ENCODE results near the gene ERF. TPM values are rescaled to one million over a fixed set of nuclear protein-coding genes. Genes with fewer than 3 reads are reported as not detected.

ERF gene
- total and polyA plus RNA-seq, 2 experiments from 2014 or later, result 24.7 to 29.6 TPM

DNA sequence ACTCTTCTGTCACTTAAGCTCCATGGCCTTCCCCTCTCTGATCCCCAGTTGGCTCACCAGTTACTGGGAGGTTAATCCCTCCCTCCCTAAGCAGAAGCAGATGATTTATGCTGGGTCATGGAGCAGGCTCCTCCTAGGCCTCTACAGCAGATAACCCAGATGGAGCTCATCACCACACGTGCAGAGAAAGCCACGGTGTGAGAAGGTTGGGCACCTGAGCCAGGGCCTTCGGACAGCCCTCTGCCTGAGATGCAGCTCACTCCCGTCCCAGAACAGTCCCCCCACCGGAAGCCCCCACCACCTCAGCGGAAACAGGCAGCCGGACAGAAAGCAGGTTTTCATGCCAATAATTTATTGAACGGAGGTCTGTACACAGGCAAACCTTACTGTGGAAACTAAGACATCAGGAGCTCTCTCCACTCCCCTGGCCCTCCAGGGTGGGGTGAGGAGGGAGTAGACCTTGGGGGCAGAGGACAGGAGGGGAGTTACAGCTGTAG lies 25.0 kb downstream of the ERF start:
- Histone ChIP-seq H3K36me3 (ENCODE audit: low read depth) (peaks cover 34% of the 10 kb centered on the region), H3K4me2 (ENCODE audit: unreplicated experiment) (no peak overlapping the region), H3K9me2 (ENCODE audit: insufficient read depth) (no peaks in the 10 kb centered on the region), H3K27ac (peak overlapping the region; percentile 40), H3K4me3 (no peak overlapping the region), H3F3A (ENCODE audit: insufficient read depth) (peaks cover 28% of the 10 kb centered on the region), H2AFZ (no peak overlapping the region), H3K79me2 (ENCODE audit: insufficient read depth) (peaks cover 79% of the 10 kb centered on the region), H3K27me3 (replicated peaks; ENCODE audit: insufficient read depth) (no peaks in the 10 kb centered on the region), H3K9ac (0 out of 2 replicates have a peak overlapping the region, but pooled peaks have one; percentile 1), H4K20me1 (ENCODE audit: insufficient read depth) (no peaks in the 10 kb centered on the region), H3K4me1 (ENCODE audit: insufficient read depth) (no peaks in the 10 kb centered on the region), H3K9me3 (ENCODE audit: low read depth) (no peaks in the 10 kb centered on the region)
- WGBS, 2 experiments (ENCODE audit: low coverage in 1 of 2, low lambda C conversion rate in 2 of 2, missing lambda C conversion rate in 2 of 2), result 39 to 45% methylated on average over 8 of the region's 8 CpGs
- in situ Hi-C loops (cut with MboI), result no loop called here
- TF ChIP-seq EZH2phosphoT487 (IDR thresholded peaks at IDR 0.05; ENCODE audit: insufficient read depth, low read depth) (no peak), EZH2 (IDR thresholded peaks at IDR 0.05; ENCODE audit: insufficient read depth, poor library complexity, severe bottlenecking) (no peak)
- peak; percentile 57 for DNase-seq

DNA sequence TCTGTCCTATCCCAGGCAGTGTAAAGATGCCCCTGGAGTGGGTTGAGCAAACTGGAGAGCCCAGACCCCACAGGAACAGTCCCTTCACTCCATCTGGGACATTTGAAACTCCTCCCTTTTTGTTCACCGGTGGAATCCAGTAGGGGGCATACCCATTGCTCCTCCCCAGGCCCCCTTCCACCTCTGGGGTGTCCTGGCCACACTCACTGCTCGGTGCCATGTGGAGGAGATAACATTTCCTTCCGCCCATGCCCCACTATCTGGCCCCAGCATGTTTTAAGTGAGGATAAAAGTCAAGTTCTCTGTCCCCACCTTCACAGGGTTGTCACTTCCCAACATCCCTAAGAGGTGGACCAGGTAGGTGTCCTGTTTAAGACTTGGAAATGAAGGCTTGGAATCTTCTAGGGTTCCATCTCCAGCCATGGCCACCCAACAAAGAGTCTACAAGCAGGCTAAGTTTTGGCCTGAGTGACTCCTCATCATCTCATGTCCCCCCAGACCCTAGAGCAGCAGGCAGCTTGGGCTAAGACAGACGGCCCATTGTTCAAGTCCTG lies 25.6 kb downstream of the ERF start:
- Histone ChIP-seq H3K9me3 (ENCODE audit: low read depth) (no peaks in the 10 kb centered on the region), H2AFZ (no peak overlapping the region), H3K36me3 (ENCODE audit: low read depth) (peaks cover 36% of the 10 kb centered on the region), H3K4me2 (ENCODE audit: unreplicated experiment) (no peak overlapping the region), H3K27me3 (replicated peaks; ENCODE audit: insufficient read depth) (no peaks in the 10 kb centered on the region), H3K9ac (0 out of 2 replicates have a peak overlapping the region, but pooled peaks have one; percentile 1), H3F3A (ENCODE audit: insufficient read depth) (peaks cover 28% of the 10 kb centered on the region), H3K4me3 (no peak overlapping the region), H3K27ac (peak overlapping the region; percentile 40), H3K4me1 (ENCODE audit: insufficient read depth) (no peaks in the 10 kb centered on the region), H3K79me2 (ENCODE audit: insufficient read depth) (peaks cover 79% of the 10 kb centered on the region), H4K20me1 (ENCODE audit: insufficient read depth) (no peaks in the 10 kb centered on the region), H3K9me2 (ENCODE audit: insufficient read depth) (no peaks in the 10 kb centered on the region)
- TF ChIP-seq EZH2phosphoT487 (IDR thresholded peaks at IDR 0.05; ENCODE audit: insufficient read depth, low read depth), result no peak
- no peak for TF ChIP-seq EZH2 (IDR thresholded peaks at IDR 0.05; ENCODE audit: insufficient read depth, poor library complexity, severe bottlenecking)
- in situ Hi-C loops (cut with MboI), result no loop called here
- no peak for DNase-seq
- 43 to 45% methylated on average over 4 of the region's 4 CpGs for WGBS, 2 experiments (ENCODE audit: low coverage in 1 of 2, low lambda C conversion rate in 2 of 2, missing lambda C conversion rate in 2 of 2)

DNA sequence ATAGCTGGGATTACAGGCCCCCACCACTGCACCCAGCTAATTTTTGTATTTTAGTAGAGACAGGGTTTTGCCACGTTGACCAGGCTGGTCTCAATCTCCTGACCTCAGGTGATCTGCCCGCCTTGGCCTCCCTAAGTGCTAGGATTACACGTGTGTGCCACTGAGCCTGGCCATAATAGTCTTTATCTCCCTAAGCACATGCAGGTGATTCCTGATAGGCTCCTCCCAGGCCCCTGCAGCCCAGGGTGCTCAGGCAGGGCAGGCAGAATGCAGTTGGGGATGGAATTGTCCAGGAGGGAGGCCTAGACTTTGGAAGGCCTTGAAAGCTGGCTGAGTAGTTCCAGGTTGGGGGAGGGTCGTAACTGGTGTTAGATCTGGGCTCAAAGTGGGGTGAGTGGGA lies 26.3 kb downstream of the ERF start:
- H3K79me2 ChIP-seq (ENCODE audit: insufficient read depth), result peaks cover 77% of the 10 kb centered on the region
- in situ Hi-C loops (cut with MboI), result no loop called here
- H3K36me3 ChIP-seq (ENCODE audit: low read depth), result peaks cover 30% of the 10 kb centered on the region
- no peak overlapping the region for H2AFZ ChIP-seq
- no peak overlapping the region for H3K4me2 ChIP-seq (ENCODE audit: unreplicated experiment)
- no peaks in the 10 kb centered on the region for H4K20me1 ChIP-seq (ENCODE audit: insufficient read depth)
- TF ChIP-seq EZH2 (IDR thresholded peaks at IDR 0.05; ENCODE audit: insufficient read depth, poor library complexity, severe bottlenecking) (no peak), EZH2phosphoT487 (IDR thresholded peaks at IDR 0.05; ENCODE audit: insufficient read depth, low read depth) (no peak)
- no peaks in the 10 kb centered on the region for H3K27me3 ChIP-seq (replicated peaks; ENCODE audit: insufficient read depth)
- H3K4me3 ChIP-seq, result no peak overlapping the region
- no peak for DNase-seq
- no peak overlapping the region for H3K9ac ChIP-seq
- no peaks in the 10 kb centered on the region for H3K4me1 ChIP-seq (ENCODE audit: insufficient read depth)
- 70 to 73% methylated on average over 4 of the region's 4 CpGs for WGBS, 2 experiments (ENCODE audit: low coverage in 1 of 2, low lambda C conversion rate in 2 of 2, missing lambda C conversion rate in 2 of 2)
- H3F3A ChIP-seq (ENCODE audit: insufficient read depth), result peaks cover 28% of the 10 kb centered on the region
- no peak overlapping the region for H3K27ac ChIP-seq
- H3K9me2 ChIP-seq (ENCODE audit: insufficient read depth), result no peaks in the 10 kb centered on the region
- H3K9me3 ChIP-seq (ENCODE audit: low read depth), result no peaks in the 10 kb centered on the region

DNA sequence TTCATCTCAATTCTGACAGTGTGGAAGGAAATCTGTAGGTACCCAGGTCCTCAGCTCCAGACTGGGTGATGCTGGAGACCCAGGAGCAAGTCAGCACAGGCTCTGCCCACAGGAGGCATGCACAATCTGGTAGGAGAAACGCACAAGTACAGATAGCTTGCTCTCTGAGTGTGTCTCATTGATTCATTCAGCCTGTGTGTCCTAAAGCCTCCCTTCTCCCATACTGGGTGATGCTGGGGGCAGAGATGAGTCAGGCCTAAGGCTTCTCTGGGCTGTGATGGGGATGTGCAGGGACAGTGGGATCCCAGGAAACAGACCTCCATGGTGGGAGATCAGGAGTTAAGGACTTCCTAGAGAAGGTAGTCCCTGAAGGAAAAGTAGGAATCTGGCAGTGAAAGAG lies 28.0 kb downstream of the ERF start:
- Histone ChIP-seq H3F3A (ENCODE audit: insufficient read depth) (peaks cover 23% of the 10 kb centered on the region; the same call in 1 of the 2 replicates), H3K4me1 (ENCODE audit: insufficient read depth) (no peaks in the 10 kb centered on the region), H3K9ac (no peak overlapping the region), H3K4me2 (ENCODE audit: unreplicated experiment) (no peak overlapping the region), H3K79me2 (ENCODE audit: insufficient read depth) (peaks cover 89% of the 10 kb centered on the region), H3K27ac (0 out of 2 replicates have a peak overlapping the region, but pooled peaks have one; percentile 12), H3K36me3 (ENCODE audit: low read depth) (peaks cover 27% of the 10 kb centered on the region), H2AFZ (no peak overlapping the region), H4K20me1 (ENCODE audit: insufficient read depth) (no peaks in the 10 kb centered on the region), H3K9me2 (ENCODE audit: insufficient read depth) (no peaks in the 10 kb centered on the region), H3K4me3 (no peak overlapping the region), H3K9me3 (ENCODE audit: low read depth) (no peaks in the 10 kb centered on the region), H3K27me3 (replicated peaks; ENCODE audit: insufficient read depth) (no peaks in the 10 kb centered on the region)
- no peak for TF ChIP-seq EZH2 (IDR thresholded peaks at IDR 0.05; ENCODE audit: insufficient read depth, poor library complexity, severe bottlenecking)
- TF ChIP-seq EZH2phosphoT487 (IDR thresholded peaks at IDR 0.05; ENCODE audit: insufficient read depth, low read depth), result no peak
- in situ Hi-C loops (cut with MboI), result no loop called here
- WGBS, 2 experiments (ENCODE audit: low coverage in 1 of 2, low lambda C conversion rate in 2 of 2, missing lambda C conversion rate in 2 of 2), result 81 to 100% methylated on average over 1 of the region's 1 CpG
- peak; percentile 50 for DNase-seq

Data from GM23248 (cell line).